Measurements from ENCODE around the gene DDTL.
"Not testable (repeated sequence)": the region's sequence is repeated elsewhere in the genome, so short reads cannot be mapped to it uniquely, and the experiment has no call there.

DNA sequence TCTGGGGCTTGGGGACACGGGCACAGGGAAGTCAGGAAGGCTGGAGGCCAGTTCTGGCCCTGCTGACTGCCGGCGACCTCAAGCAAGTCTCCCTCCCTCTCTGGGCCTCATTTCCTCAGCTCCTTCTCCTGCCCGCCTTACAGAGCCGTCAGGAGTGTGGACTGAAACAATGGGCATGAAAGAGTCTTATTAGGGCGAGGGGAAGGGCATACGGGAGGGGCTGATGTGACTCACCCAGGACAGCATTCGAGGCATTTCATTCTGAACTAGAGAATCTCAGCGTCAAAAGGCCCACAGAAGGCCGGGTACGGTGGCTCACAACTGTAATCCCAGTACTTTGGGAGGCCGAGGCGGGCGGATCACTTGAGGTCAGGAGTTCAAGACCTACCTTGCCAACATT is 26.5 kb upstream of the DDTL start:
- TF ChIP-seq, protein P1, sequence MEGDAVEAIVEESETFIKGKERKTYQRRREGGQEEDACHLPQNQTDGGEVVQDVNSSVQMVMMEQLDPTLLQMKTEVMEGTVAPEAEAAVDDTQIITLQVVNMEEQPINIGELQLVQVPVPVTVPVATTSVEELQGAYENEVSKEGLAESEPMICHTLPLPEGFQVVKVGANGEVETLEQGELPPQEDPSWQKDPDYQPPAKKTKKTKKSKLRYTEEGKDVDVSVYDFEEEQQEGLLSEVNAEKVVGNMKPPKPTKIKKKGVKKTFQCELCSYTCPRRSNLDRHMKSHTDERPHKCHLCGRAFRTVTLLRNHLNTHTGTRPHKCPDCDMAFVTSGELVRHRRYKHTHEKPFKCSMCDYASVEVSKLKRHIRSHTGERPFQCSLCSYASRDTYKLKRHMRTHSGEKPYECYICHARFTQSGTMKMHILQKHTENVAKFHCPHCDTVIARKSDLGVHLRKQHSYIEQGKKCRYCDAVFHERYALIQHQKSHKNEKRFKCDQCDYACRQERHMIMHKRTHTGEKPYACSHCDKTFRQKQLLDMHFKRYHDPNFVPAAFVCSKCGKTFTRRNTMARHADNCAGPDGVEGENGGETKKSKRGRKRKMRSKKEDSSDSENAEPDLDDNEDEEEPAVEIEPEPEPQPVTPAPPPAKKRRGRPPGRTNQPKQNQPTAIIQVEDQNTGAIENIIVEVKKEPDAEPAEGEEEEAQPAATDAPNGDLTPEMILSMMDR (IDR thresholded peaks at IDR 0.05): not testable (repeated sequence)
- TF ChIP-seq EZH2, EZH2phosphoT487 (IDR thresholded peaks at IDR 0.05): not testable (repeated sequence)

All from neural progenitor cell (in vitro differentiated cells).